Ecto neural progenitor cell (in vitro differentiated cells): Measurements from ENCODE around the gene CRHBP.
"Not testable (repeated sequence)": the region's sequence is repeated elsewhere in the genome, so short reads cannot be mapped to it uniquely, and the experiment has no call there.

Experiments
- DNase-seq: peaks from one replicate; pipeline ENCODE4 v3.0.0-alpha.2; 2018; ENCODE audit warnings: low spot score

Gene CRHBP

DNA sequence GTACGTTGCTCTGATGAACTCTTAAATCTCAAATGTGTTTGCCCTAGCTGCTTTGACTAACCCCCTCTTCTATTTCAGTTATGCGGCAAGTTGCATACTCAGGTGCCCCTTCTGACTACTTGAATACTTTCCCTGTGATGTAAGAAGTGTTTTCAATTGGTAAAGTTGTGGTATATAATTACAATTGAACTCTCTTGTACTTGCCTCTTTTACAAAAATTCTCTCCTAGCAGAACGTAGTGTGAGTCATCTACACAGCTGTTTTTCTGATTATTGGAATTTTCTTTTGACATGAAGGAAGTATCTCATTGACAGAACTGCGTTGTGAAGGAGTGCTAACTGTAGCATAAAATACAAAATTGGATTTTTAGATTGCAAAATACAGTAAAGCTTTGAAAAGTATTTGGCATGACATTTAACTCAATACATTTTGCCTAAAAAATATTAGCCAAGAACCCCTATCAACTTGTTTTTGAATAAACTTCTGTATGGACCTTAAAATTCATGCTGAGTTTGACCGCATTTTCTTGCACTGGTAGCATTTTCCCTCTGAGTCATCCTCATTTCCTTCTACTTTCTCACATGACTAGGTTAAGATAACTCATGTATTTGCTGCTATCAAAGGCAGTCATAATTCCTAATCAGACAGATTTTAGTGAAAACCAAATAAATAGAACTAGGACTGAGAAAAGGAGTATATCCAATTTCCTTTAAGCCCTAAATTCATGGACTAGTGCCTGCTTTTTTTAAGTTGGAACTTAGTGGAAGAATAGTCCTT, 6.3 kb downstream of the CRHBP start:
- no peak for DNase-seq

- no peak for DNase-seq
These were observed 7.3 kb downstream of the CRHBP start for GRCh38 chr5:76960004-76960625.

DNA sequence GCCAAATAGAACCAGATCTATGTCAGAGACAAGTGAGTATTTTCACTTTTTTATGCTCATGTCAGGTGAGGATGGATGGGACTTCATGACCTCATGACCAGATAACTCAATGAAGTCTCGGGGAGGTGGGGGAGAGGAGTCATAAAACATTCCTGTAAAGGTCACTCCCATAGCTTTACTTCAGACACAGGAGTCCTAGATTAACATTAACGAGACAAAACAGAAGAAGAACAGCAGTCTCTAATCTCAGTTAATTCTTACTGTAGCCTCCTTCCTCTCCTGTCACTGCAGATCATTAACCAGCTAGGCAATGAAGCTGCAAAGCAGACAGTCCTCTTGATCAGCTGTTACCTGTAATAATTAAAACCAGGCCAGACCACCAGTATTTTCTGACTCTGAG, 11.2 kb downstream of the CRHBP start:
- DNase-seq = no peak

DNA sequence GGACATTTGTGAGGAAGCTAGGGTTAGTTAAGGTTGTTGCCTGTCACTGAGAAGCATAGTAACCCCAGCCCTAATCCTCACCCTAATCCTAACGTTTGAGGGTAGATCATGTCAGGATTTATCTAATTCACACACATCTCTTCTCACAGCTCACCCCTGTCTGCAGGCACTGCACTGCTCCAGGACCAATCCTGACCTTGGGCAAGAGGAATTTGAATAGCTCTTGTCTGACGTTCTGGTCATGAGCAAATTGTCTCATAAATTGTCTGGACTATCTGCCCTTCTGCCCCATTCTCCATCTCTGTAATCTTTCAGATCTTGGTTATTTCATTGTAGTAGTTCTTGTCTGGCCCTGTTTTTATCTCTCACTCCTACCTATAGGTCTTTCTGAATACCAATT, 18.7 kb downstream of the CRHBP start:
- DNase-seq = no peak

GRCh38 chr5:76972689-76973088, 19.8 kb downstream of the CRHBP start:
- DNase-seq = no peak

DNA sequence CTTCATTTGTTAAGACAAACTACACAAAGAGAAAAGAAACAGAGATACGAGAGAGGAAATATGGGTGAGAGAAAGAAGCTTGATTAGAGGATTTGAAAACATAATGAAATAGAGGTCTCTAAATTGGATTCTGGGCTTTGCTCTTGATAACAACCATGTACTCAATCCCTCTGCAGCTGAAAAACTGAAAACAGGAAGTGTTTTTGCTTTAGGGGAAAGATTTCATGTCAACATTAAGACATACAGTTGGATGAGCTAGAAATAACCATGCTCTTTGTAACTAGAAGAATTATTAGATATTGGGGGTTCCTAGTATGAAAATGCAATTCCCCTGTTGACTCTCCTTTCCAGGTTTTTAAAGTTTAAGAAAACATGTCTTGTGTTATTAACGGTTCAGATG, 21.9 kb downstream of the CRHBP start:
- DNase-seq = no peak

DNA sequence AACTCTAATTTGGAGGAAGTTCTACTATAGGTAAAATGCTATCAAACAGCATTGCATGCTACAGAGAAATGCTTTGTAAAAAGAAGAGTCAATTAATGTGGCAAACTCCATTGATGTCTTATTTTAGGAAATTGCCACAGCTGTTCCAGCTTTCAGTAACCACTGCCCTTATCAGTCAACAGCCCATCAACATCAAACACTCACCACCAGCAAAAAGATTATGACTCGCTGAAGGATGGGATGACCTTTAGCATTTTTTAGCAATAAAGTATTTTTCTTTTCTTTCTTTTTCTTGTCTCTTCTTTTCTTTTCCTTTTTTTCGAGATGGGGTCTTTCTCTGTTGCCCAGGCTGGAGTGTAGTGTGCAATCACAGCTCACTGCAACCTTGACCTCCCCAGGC, 26.0 kb downstream of the CRHBP start:
- no peak for DNase-seq

DNA sequence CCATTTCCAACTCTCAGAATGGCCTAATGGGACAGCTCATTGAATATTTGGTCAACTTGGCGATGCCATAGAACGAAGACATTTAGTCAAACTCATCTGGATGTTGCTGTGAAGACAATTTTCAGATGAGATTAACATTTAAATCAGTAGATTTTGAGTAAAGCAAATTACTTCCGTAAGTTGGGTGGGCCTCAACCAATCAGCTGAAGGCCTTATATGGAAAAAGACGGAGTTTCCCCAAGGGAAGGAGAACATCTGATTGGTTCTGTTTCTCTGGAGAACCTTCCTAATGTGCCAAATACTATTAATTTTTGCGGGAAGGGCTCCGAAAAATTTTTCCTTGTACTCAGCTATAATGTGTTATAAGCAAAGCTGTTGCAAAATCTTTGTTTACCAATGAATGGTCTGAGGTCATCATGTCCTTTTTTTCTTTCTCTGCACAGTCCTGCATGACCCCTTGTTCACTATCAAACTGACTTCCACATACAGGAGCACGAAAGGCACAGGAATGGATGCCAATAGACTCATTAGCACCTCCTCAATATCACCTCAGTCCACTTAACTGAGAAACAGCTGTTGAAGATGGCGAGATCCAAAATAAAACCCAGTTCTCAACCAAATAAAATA, 27.8 kb downstream of the CRHBP start:
- DNase-seq = no peak

DNA sequence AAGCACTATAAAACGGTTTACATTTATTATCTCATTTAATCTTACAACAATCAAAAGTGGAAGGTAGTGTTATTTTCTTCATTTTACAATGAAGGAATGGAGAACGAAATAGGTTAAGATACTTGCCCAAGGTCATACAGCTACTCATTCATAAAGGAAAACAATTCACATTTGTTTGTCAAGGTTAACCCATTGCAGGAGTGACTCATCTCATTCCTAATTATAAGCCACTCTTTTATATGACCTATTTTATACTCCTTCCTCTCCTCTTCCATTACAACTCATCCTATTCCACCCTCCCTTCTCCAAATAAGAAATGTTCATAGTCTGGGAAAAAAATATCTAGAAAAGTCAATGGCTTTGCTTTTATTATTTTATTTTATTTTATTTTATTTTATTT, 29.6 kb downstream of the CRHBP start:
- DNase-seq = no peak

DNA sequence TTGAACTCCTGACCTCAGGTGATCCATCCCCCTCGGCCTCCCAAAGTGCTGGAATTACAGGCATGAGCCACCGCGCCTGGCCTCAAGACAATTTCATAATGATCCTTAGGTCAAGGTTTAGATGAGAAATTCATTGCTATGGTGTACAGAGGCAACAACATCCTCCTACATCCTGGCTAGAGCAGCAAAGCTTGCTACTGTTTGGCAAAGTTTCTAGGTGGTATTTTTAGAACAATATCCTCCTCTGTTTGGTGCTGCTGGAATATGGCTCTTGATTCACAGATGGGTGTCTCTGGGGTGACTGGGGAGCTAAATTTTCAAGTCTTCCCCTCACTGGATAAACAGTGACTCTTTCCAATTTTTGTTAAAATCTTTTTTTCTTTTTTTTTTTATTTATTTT, 30.6 kb downstream of the CRHBP start:
- DNase-seq = no peak

DNA sequence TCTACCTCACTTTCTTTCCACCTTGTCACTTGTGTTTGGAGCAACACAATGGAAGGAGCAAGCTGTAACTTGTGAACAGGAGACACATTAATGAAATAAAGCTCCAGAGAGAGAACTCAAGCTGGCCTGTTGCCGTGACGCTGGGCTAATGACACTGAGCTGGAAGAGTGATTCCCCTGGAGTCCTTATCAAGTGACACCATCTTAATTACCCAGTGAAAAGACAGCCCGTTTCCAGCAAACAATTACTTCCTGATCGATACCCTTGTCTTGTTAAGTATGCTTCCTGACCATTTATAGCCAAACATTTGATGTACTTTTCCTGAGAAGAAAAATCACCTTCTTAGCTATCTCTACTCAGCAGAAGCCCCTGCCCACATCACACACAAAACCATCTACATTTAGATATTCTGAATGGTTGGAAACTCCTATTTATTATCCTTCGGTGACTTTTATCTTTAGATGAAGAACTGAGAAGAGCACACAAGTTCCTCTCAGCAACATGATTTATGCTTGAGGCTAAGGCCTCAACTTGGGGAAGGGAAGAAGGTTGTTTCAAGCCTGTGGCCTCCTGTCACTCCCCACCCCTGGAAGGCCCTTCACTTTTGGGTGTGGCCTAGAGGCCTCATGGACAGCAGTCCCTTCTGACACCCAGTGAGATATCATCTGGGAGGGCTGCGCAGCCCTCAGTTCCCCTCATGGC, 34.1 kb downstream of the CRHBP start:
- DNase-seq = no peak

GRCh38 chr5:76990899-76991459, 38.1 kb downstream of the CRHBP start:
- no peak for DNase-seq

GRCh38 chr5:76993436-76993835, 40.6 kb downstream of the CRHBP start:
- DNase-seq = not testable (repeated sequence)

- DNase-seq = no peak
These were observed 41.5 kb downstream of the CRHBP start for GRCh38 chr5:76994337-76994736.

- DNase-seq = not testable (repeated sequence)
These were observed 45.4 kb downstream of the CRHBP start for GRCh38 chr5:76998251-76998650.

DNA sequence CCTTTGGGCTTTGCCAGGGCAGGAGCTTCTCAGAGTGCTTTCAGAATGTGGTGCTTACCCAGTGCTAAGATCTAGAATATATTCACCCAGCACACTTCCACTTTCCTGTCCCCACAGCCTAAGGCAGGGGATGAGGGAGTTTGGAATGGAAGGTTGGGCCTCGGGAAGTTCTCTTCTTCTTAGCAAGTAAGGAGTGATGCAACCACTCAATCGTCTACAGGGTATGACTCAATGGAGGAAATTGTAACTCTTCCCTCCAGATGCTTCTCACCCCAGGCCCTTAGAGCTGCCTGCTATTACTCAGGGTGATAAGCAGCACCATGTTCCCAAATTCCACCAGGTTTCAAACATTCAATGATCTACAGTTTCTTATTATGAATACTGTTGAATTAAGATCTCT, 46.6 kb downstream of the CRHBP start:
- DNase-seq = no peak

- DNase-seq = no peak
These were observed 50.4 kb downstream of the CRHBP start for GRCh38 chr5:77003246-77003645.

DNA sequence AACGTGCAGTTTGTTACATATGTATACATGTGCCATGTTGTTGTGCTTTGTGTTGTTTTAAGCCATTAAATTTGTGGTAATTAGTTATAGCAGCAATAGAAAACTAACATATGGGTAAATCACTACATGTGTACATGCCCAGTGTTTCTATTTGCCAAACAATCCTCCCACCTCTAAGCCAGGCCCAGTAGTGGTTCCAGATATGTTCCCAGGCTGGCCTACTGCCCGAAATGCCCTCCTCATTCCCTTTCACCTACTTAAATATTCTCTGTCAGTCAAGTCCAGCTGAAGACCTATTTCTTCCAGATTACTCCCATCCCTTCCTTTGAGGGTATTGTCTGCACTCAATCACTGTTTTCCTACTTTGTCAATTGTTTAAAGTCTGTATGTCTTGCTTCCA, 53.3 kb downstream of the CRHBP start:
- DNase-seq = no peak

- no peak for DNase-seq
These were observed 55.6 kb downstream of the CRHBP start for GRCh38 chr5:77008413-77008812.

DNA sequence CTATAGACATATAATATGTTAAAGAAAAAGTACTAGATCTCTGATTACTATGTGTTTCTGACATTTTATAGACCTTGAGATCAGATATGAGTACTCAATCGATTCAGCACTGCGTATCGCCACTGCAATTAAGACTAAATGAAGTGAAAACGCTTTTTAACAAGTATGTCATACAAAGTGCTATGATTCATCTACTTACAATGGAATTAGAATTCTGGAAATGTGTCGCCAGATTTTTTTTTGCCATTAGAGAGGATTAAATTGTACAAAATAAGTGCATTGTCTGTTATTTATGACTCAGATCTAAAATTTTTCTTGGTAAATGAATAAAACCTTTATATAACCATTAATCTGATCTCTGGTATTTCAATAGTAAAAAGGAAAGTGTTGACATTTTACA, 57.4 kb downstream of the CRHBP start:
- DNase-seq = no peak

- no peak for DNase-seq
These were observed 58.7 kb downstream of the CRHBP start for GRCh38 chr5:77011498-77011897.

- no peak for DNase-seq
These were observed 59.8 kb downstream of the CRHBP start for GRCh38 chr5:77012601-77013000.
